HG02973 (cell line): Measurements from ENCODE around the gene GLIS2.

Experiments used
- ATAC-seq: cut with Tn5 transposase; IDR thresholded peaks from one replicate; pipeline ENCODE4 v1.9.1; 2021; ENCODE audit warnings: moderate library complexity; ENCODE audit not compliant: unreplicated experiment

GLIS2 gene

GRCh38 chr16:4315186-4316107 lies at the start of gene GLIS2:
TSS of gene GLIS2 (plus strand) at chr16:4316067. CDS start at chr16:4332281, 16,214 bp downstream.
- no peak for ATAC-seq

DNA sequence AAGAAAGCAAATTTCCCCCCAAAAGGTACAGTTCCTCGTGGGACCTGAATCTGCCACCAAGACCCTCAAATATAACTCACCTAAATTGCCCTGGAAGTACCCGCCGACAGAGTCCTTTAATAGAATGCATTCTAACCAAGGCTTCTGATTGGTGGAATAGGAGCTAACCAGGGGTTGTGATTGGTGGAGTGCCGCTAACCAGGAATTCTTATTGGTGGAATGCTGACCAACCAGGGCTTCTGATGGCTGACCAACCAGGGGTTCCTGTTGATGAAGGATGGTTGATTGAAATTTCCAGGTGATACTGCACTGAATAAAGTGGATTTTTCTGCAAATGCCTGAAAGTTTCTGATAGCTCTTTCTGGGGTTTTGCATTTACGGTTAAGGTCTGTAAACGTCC lies 49.5 kb upstream of the GLIS2 start:
- ATAC-seq, result no peak

GRCh38 chr16:4270091-4270490 lies 45.8 kb upstream of the GLIS2 start:
- no peak for ATAC-seq

DNA sequence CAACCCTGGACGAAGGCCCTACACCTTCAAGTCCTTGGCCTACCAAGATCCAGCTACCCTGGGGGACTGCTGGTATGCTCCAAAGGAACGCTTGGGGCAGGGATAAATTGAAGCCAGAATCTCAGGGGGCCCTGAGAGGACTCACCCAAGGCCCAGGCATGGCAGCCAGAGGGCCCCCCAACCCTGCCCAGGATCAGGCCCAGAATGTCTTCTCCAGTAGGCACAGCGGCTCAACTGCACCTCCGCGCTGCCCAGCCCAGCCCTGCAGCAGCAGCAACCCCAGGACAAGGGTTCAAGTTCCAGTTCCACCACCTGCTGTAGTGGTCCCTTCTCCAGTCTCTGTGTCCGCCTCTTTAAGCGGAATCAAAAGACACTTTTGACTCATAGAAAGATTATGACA lies 45.3 kb upstream of the GLIS2 start:
- no peak for ATAC-seq

GRCh38 chr16:4271176-4272113 lies 44.4 kb upstream of the GLIS2 start:
- ATAC-seq, result peak; percentile 57

GRCh38 chr16:4272114-4272956 lies 43.5 kb upstream of the GLIS2 start:
- peak; percentile 5 for ATAC-seq

DNA sequence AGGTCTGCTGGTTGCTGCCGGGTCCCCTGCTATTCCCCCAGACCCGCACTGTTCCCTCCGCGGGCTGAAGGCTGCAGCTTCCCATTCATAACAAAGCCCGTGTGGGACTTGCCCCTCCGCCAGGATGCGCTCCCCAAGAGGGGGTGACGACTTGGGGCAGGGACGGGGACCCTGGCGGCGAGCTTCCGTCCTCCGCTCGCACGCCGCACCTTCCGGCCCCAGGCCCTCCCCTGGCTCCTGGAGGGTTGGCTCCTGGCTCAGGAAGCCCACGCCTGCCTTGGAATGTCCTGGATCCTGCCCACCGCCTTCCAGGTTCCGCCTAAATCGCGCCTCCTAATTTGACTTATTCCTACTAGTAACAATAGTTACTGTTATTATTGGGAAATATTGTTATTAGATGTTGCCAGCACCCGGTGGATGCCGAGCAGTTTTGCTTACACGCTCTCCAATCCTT lies 42.0 kb upstream of the GLIS2 start:
- ATAC-seq, result peak; percentile 7

GRCh38 chr16:4275861-4276260 lies 40.0 kb upstream of the GLIS2 start:
- no peak for ATAC-seq

GRCh38 chr16:4277987-4278513 lies 37.8 kb upstream of the GLIS2 start:
- ATAC-seq, result no peak

GRCh38 chr16:4280625-4281024 lies 35.2 kb upstream of the GLIS2 start:
- ATAC-seq, result no peak

DNA sequence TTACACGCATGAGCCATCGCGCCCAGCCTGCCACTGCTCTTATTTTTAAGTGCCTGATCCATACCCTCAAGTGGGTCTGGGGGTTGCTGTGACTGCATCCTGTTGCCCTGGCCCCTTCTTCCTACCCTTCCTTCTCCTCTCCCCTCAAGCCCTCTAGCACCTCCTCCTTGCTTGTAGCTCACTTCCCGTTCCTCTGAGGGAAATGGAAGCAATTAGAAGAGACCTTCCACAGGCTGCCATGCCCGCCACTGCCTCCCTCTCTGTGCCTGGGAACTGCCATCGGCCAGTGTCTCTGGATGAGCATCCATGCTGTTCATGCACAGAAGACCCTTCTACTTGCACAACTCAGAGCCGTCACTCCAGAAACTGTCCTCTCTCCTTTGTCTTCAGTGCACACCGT lies 32.4 kb upstream of the GLIS2 start:
- no peak for ATAC-seq

GRCh38 chr16:4283939-4284338 lies 31.9 kb upstream of the GLIS2 start:
- ATAC-seq, result no peak

DNA sequence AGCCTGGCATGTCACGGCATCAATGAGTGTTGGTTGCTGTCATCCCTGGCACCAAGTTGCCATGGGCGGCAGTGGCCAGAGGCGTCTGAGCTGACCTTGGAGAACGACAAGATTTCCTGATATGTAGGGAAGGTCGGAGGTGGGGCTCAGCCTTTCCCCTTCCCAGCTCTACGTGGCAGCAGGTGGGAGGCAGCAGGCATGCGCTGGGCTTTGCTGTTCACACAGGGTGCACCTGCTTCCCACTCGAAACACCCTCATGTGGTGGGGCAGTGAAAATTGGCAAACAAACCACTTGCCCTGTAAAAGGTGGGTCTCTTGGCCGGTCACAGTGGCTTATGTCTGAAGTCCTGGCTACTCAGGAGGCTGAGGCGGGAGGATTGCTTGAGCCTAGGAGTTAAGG lies 30.7 kb upstream of the GLIS2 start:
- ATAC-seq, result no peak

- peak; percentile 51 for ATAC-seq
Measured at GRCh38 chr16:4288148-4288921, 27.5 kb upstream of the GLIS2 start.

- ATAC-seq, result no peak
Measured at GRCh38 chr16:4290236-4290830, 25.5 kb upstream of the GLIS2 start.

DNA sequence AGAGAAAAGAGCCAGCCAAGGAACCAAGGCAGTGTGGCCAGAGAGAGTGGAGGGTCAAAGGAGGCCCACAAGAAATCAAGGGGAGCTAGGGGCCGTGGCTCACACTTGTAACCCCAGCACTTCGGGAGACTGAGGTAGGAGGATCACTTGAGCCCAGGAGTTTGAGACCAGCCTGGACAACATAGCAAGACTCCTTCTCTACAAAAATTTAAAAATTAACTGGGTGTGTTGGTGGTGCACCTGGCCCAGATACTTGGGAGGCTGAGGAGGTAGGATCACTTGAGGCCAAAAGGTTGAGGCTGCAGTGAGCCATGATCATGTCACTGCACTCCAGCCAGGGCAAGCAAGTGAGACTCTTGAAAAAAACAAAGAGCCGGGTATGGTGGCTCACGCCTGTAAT lies 24.2 kb upstream of the GLIS2 start:
- no peak for ATAC-seq

DNA sequence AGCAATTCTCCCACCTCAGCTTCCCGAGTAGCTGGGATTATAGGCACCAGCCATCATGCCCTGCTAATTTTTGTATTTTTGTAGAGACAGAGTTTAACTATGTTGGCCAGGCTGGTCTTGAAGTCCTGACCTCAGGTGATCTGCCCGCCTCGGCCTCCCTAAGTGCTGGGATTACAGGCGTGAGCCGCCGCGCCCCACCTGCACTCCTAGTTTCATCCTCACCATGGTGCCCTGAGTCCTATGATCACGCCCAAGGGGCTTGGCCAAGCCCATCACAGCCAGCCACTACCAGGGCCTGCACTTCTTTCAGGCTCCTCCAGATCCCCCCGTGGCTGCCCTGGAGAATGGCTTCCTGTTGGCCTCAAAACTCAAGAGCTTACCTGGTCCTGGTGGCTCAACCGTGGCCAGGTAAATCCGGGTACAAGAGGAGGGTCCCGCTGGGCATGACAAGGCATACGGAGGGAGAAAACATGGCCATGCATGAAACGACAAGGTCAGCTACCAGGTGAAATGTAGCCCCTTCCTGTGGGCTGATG lies 22.6 kb upstream of the GLIS2 start:
- ATAC-seq, result no peak

DNA sequence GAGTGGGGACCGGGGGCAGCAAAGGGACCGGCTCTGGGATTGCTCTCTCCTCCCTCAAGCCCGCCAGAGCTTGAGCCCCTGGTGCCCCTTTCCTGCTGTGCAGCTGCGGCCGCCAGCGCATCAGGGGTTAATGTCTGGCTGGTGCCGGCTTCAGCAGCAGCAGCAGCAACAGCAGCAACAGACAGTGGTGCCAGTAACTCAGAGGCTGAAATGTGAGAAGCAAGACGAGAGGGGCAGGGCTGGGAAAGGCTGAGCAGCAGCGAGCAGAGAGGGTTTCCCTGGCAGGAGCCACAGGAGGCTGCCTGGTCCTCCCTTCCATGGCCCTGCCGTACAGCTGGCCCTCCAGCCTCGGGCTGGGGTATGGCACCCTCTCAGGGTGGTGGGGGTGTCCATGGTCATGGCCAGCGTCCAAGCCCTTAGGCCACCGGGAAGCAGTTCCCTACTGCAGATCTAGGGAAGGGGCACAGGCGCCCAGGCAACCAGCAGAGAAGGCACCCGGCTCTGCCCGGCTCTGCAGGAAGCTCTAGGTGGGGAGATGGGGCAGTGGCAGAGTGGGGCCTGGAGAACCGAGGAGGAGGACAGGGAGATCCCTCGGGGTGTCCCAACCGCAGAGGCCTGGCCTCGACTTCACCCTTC lies 21.9 kb upstream of the GLIS2 start:
- ATAC-seq, result no peak

GRCh38 chr16:4295581-4295980 lies 20.3 kb upstream of the GLIS2 start:
- ATAC-seq, result no peak
